HG02571 (cell line): Measurements from ENCODE around the gene ADGRG4.

ENCODE experiments used
- ATAC-seq: cut with Tn5 transposase; IDR thresholded peaks from one replicate; pipeline ENCODE4 v1.9.1; 2021; ENCODE audit warnings: mild to moderate bottlenecking, moderate library complexity; ENCODE audit not compliant: unreplicated experiment

Gene ADGRG4

DNA sequence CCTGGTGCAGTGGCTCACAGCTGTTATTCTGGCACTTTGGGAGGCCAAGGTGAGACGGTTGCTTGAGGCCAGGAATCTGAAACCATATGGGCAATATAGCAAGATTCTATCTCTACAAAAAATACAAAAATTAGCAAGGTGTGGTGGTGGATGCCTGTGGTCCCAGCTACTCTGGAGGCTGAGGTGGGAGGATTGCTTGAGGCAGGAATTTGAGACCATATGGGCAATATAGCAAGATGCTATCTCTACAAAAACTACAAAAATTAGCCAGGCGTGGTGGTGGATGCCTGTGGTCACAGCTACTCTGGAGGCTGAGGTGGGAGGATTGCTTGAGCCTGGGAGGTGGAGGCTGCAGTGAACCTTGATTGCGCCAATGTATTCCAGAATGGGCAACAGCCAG lies 2.3 kb downstream of the ADGRG4 start:
- ATAC-seq, result no peak

DNA sequence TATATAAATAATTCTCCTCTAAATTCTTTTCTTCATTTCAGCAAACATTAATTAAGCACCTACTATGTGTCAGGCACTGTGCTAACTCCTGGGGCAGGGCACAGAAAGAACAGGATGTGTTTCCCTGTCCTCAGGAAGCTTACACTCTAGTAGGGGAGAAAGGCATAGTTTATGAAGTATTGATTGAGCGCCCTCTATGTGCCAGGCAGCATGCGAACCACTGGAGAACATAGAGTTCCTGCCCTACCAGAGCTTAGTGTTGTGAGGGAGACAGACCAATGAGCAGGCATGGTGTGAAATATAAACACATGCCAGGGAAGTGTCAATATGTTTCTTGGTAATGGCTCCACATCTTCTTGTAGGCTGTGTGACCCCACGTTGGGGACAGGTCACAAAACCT lies 3.7 kb downstream of the ADGRG4 start:
- no peak for ATAC-seq

DNA sequence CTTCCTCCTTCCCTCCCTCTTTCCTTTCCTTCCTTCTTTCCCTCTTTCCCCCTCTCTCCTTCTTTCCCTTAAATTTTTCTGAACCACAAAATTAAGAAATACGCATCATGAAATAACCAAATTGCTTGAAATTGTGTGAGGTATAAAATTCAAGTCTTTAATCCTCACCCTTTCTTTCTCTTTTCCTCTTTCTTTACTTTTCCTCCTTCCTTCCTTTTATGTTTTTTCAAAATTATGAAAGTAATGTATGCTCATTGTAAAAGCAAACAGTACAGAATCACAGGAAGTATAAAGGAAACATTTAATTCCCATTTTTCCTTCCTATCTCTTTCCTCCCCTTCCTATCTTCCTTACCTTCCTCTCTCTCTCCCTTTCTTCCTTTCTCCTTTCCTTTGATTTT lies 5.4 kb downstream of the ADGRG4 start:
- ATAC-seq, result no peak

DNA sequence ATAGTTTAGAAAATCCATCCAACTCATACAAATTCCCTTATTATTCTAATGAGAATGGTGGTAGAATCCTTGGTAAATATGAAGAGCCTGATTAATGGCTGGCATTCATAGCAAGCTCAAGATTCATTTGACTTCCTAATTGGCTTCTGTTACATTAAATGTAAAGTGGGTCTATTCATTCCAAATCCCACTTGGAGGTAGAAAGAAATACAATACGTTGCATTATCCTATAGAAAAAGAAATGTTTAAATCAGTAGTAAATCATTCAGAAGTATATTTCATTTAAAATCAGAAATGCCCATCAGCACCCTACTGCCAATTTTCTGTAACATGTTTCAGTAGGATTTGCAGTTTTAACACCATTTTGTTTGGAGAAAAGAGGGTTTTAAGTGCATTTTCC lies 6.7 kb downstream of the ADGRG4 start:
- ATAC-seq, result no peak

DNA sequence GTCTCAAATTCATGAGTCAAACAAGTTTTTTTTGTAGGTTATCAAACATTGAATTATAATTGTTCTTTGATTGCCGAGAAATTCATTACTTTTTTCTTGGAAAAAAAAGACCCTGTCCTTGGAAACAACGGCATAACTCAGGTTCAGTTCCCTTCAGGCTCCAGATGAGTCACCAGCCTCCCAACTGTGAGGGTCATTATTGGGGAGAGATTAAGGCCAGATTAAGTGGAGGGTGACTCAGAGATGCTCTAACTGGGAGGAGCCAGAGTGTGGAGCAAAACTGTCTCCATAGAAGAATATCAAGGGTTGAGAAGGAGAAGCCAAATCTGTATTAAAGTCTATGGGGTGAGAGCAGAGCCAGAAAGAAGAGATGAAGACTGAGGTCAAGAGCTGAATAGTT lies 9.6 kb downstream of the ADGRG4 start:
- no peak for ATAC-seq

DNA sequence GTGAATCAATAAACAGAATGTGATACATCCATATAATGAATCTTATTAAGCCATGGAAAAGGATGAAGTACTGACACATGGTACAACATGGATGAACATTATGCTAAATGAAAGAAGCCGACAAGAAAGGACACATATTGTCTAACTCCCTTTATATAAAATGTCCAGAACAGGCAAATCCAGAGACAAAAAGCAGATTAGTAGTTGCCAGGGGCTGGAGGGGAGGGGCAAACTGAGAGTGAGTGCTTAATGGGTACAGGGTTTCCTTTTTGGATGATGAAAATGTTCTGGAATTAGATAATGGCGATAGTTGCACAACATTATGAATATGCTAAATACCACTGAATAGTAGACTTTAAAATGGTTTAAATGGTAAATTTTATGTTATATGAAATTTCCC lies 17.4 kb downstream of the ADGRG4 start:
- no peak for ATAC-seq

DNA sequence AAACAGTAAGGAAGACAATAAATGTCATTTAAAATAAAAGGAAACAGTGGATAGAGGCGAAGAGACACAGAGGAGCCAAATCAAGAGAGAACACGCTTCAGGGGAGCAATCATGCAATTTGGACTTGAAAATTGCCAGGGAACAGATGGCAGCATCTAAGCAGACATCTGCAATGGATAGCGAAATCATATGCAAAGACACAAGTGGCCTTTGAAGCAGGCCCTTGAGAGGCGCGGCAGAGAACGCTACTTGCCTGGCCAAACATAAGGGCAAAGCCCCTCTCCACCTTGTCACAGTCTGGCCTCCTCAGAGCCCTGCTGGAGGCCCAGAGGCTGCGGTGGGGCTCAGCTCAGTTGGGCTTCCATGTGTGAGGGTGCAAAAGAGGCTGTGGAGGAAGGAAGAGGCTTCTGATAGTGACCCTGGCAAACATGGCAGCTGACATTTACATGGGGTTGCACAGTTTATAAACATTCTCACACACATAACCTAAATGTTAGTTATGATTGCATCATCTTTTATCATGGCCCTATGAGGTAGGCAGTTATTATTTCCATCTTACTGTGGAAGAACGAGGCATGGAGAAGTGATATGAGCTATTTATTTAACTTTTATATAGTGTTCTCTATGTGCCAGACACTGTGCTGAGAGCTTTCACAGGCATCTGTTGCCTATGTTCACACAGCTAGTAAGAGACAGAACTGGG lies 18.3 kb downstream of the ADGRG4 start:
- ATAC-seq, result no peak

DNA sequence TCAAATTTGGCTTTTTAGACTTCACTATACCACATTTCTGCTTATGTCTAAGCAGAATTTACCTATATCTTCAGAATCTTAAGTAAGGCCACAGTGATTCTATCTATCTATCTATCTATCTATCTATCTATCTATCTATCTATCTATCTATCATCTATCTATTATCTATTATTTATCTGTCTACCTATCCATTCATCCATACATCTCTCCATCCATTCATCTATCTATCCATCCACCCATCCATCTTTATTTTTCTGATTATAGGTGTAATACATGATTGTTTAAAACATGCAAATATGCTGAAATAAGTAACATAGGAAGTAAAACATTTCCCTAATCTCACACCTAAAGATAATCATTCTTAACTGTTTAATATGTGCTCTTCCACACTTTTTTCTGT lies 18.8 kb downstream of the ADGRG4 start:
- ATAC-seq, result no peak

DNA sequence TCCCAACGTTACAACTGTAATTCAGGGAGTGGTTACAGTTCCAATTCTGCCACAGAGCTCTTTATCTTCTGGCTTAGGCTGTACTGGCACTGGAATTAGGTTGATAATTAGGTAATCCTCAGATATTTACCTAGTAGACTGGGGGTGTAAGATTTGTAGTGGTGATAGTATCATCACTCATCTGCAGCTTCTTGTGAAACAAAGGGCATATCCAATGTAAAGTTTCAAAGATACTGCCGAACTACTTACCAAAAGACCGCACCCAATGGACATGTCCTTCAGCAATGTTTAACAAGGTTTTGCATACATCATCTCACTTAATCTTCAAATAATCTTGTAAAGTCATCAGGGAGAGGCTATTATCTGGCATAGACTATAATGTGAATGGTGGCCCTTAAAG lies 20.8 kb downstream of the ADGRG4 start:
- no peak for ATAC-seq

DNA sequence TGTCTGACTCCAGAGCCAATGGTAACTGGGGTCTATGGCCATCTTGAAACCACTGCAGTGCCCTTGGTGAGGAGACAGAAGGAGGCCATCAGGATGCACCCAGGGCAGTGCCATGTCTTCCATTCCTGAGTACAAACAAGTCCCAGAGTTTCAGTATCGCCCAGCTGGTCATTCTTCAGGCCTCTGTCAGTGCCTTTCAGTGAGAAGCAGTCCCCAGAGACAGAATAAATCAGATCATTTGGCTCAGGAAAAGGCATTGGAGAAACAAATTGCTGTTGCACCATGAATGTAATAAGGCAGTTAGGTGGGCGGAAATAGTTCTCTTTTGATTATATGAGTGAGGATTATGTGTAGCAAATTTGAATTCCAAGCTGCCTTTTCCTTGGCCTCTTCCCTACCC lies 21.3 kb downstream of the ADGRG4 start:
- no peak for ATAC-seq

DNA sequence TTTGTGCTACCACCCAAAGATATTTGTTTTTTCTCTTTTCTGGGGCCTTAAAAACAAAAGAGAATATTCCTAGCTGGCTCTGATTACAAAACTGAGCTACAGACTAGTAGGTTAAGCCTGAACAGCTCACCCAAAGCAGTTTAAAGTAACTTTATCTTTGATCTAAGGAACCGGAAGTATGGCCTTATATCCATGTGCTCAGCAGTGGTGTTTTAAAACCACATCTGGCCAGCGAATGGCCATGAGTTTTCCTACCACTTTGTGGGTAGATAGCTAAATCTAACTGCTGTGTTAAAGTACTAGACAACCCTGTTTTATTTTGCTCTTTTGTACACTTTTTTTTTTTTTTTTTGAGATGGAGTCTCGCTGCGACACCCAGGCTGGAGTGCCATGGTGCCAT lies 24.6 kb downstream of the ADGRG4 start:
- no peak for ATAC-seq

DNA sequence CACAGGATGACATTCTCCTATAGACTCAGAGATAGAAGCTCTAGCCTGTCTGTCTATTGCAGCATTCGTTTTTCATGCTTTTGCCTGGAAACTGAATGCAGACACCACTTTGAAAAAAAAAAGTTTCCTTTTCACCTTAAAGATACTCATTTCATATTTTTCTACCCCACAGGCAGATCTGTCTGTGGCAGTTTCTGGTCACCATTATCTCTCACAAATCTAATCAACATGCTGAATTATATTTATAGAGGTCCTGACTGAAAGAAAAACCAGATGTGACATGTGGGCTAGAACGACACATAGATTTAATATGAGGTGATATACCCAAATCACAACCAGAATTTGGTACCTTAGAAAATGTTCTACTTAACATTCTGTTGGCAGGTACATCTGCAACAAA lies 28.2 kb downstream of the ADGRG4 start:
- no peak for ATAC-seq

DNA sequence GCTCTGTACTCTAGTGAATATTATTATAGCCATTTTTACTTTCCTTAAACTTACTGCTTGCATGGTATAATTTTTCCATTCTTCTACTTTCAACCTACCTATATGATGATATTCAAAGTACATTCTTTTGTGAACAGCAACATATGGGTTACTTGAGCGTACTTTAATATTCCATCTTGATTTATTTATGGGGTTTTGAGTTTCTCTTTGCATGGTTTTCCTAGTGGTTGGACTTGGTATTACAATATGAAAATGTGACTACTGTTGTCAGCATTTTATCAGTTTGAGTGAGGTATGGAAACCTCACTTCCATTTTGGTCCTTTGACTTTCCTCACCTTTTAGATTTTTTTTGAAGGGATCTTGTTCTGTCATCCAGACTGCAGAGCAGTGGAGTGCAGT lies 35.9 kb downstream of the ADGRG4 start:
- no peak for ATAC-seq

DNA sequence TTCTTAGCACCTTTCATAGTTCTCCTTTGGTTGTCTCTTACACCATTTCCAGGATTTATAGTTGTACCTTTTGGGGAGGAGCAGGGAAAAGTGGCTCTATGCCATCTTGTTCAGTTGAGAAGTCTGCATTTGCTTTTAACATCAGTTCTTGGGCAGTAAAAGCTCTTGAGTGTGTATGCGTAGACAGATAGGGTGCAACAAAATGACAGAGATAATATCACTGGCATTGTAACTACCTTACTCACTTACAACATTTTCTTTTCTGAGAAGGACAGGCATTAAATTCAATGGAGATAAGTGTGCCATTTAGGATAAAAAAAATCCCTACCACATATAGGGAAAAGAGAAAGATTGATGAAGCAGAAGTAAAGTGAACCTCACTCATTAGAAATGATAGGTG lies 38.9 kb downstream of the ADGRG4 start:
- ATAC-seq, result no peak

DNA sequence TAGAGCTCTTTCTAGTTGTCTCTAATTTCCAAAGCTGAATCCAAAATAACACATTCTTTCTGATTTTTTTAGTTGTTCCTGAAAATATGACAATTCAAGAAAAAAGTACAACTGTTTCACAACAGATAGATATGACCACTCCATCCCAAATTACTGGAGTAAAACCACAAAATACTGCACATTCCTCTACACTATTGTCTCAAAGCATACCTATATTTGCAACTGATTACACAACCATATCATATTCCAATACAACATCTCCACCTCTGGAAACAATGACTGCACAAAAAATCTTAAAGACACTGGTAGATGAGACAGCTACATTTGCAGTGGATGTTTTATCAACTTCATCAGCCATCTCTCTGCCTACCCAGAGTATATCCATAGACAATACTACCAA lies 43.6 kb downstream of the ADGRG4 start:
- no peak for ATAC-seq

DNA sequence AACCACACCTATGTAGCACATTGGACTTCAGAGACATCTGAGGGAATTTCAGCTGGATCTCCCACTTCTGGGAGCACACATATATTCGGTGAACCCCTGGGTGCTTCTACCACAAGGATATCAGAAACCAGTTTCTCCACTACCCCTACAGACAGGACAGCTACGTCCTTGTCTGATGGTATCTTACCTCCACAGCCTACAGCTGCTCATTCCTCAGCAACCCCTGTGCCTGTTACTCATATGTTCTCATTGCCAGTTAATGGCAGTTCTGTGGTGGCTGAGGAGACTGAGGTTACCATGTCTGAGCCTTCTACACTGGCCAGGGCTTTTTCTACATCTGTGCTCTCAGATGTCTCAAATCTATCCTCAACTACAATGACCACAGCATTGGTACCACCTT lies 45.7 kb downstream of the ADGRG4 start:
- no peak for ATAC-seq

DNA sequence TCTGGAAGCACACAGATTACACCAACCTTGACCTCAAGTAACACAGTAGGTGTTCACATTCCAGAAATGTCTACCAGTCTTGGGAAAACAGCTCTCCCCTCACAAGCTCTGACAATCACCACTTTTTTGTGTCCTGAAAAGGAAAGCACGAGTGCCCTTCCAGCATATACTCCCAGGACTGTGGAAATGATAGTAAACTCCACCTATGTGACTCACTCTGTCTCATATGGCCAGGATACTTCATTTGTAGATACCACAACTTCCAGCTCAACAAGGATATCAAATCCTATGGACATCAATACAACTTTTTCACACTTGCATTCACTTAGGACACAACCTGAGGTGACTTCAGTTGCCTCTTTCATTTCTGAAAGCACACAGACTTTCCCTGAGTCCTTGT lies 46.9 kb downstream of the ADGRG4 start:
- no peak for ATAC-seq

DNA sequence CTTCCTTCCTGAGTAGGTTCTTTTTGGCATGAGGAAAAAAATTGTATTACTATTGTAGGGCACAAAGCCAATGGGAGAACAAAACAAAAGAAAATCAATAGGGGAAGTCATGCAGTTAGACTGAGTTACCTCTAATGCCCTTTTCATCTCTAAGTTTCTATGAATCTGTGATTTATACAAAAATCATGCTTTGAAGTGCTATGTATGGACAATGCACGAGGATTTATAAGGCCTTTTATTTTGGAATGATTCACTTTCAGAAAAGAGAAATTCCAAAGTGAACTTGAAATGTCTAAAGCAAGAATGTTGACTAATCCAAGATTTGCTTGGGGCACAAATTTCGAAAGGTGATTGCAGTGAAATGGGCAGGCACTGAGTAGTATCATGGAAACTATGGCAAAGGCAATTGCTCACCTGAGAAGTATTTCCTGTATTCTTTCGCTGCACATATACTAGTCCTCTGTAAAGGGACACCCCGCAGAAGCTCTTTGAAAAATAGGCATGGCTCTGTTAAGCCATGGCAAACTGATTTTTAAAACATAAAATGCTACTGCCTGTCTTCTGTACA lies 52.8 kb downstream of the ADGRG4 start:
- no peak for ATAC-seq

DNA sequence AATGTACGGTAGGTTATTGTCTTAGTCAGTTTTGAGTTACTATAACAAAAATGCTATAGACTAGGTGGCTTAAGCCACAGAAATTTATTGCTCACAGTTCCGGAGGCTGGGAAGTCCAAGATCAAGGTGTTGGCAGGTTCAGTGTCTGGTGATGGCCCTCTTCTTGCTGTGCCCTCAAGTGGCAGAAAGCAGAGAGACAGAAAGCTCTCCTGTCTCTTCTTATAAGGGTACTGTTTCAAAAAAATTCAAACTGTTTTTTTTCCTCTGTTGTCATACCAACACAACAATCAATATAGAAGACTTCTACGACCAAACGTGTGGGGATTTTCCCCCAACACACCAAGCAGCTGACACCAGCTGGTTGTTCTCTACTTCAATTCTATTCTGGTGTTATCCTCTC lies 53.4 kb downstream of the ADGRG4 start:
- ATAC-seq, result no peak

DNA sequence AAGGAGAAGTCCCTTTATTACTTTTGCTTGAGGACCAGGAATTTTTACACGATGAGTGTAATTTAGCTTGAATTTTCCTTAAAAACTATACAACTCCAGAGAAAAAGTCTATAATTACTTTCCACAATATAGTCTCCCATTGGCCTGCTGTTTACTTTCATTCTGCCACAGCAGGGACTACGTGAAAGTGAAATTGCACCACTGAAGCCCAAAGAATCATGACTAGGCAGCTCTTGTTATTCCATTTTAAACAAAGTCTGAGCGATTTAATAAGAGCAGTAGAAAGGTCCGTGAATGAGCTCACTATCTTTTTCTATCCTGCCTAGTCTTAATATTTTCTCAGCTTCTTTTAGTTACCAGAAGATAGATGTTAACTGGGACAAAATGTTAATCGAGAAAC lies 68.6 kb downstream of the ADGRG4 start:
- no peak for ATAC-seq

DNA sequence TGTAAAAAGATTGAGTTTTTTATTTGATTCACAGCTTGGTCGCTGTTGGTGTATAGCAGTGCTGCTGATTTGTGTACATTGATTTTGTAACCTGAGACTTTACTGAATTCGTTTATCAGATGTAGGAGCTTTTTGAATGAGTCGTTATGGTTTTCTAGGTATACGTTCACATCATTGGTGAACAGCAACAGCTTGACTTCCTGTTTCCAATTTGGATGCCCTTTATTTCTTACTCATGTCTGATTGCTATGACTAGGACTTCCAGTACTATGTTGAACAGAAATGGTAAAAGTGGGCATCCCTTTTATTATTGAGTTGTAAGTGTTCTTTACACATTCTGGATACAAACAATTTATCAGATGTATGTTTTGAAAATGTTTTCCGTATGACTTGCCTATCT lies 76.0 kb downstream of the ADGRG4 start:
- no peak for ATAC-seq

DNA sequence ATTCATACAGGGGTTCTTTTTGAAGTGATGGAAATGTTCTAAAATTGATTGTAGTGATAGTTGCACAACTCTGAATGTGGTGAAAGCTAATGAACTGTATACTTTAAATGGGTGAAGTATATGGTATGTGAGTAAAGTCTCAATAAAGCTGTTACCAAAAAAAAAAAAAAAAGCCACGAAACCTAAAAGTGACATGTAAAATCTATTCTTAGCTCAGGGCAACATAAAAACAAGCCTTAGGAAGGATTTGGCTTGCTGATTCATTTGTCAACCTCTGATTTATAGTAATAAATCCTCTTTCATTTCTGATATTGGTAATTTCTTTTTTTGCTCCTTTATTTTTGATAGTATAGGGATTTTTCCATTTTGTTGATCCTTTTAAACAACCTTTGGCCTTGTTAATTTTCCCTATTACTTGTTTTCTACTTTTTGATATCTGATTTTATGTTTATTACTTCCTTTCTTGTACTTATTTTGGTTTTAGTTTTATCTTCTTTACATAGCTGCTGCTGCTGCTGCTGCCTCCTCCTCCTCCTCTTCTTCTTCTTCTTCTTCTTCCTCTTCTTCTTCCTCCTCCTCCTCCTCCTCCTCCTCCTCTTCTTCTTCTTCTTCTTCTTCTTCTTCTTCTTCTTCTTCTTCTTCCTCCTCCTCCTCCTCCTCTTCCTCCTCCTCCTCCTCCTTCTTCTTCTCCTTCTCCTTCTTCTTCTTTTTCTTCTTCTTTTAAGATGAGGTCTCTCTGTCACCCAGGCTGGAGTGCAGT lies 79.4 kb downstream of the ADGRG4 start:
- ATAC-seq, result no peak
